ENCODE measurements around the gene PDZK1IP1.

DNA sequence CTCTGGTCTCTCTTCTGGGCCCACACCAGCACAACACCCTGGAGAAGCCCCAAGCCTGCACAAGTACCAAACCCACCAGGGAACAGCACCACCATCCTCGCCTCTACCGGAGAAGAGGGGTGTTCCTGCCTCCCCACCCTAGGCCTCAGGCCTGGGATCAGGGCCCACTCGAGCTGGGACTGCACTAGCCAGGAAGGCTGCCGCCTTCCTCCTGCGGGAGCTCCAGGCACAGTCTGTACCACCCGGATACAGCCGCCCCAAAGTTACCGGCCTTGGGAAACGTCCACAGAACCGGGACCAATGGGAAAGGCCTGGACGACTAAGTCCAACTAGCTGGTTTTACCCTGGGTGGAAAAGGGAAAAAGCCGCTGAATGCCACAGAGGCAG is 38.8 kb upstream of the PDZK1IP1 start:
- TF ChIP-seq, protein P1, sequence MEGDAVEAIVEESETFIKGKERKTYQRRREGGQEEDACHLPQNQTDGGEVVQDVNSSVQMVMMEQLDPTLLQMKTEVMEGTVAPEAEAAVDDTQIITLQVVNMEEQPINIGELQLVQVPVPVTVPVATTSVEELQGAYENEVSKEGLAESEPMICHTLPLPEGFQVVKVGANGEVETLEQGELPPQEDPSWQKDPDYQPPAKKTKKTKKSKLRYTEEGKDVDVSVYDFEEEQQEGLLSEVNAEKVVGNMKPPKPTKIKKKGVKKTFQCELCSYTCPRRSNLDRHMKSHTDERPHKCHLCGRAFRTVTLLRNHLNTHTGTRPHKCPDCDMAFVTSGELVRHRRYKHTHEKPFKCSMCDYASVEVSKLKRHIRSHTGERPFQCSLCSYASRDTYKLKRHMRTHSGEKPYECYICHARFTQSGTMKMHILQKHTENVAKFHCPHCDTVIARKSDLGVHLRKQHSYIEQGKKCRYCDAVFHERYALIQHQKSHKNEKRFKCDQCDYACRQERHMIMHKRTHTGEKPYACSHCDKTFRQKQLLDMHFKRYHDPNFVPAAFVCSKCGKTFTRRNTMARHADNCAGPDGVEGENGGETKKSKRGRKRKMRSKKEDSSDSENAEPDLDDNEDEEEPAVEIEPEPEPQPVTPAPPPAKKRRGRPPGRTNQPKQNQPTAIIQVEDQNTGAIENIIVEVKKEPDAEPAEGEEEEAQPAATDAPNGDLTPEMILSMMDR (conservative IDR thresholded peaks at IDR 0.05) = no peak
- TF ChIP-seq ZFX (IDR thresholded peaks at IDR 0.05) = no peak

All from C4-2B (cell line).